ENCODE data around the gene ACACA.

DNA sequence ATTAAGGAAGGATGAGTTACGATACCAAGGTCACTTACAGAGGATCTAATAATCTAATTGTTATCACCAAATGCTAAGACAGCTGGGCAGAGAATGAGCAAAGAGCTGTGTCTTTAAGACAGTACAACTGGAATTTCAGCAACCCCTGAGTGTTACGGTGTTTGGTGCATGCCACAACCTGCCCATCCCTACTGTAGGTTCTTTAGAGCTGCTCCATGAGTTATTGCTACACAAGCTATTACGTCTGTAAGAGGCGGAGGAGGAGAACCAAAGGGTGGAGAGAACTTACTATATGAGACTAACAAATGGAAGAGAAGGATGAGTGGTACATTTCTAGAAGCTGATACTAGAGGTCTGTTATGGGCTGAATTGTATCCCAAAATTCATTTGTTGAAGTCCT lies 45.1 kb downstream of the ACACA start:
- TF ChIP-seq CTCF (conservative IDR thresholded peaks at IDR 0.05) (no peak), ZFX (IDR thresholded peaks at IDR 0.05) (no peak)

All from C4-2B (cell line).